CD4-positive, alpha-beta T cell treated with Interleukin-2 at 100 ng/mL for 4 hours (primary cell): ENCODE data around the gene CDH5.

Experiments
- DNase-seq: peaks from one replicate; pipeline ENCODE4 v3.0.0-alpha.2; 2020; ENCODE audit warnings: low spot score

The CDH5 gene

DNA sequence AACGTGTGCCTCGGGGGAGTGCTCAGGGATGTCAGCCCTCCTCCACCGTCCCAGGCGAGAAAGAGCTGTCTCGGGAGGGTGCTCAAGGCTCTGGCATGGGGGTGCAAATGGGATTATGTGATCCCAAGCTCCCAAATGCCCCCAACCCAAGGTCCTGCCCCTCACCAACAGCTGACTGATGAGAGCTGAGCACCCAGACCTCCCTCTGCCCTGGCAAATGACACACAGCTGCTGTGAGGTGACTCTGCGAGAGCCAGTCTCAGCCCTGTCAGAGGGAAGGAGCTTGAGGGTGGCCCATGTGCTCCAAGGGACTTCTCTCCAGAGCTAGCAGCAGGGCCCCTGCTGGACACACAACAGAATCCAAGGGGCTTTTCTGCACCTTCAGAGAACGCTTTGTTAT, 7.7 kb downstream of the CDH5 start:
- no peak for DNase-seq

DNA sequence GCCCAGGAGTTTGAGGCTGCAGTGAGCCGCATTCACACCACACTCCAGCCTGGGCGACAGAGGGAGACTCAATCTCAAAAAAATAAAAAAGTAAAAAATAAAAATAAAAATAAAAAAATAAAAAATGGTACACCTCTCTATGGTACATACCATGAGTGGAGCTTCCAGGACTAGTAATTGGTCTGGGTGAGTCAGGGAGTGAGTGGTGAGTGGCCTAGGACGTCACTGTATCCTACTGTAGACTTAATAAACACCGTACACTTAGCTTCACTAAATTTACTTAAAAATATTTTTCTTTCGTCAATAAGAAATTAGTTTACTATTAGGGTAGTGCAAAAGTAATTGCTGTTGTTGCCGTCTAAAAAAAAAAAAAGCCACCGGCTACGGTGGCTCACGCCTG, 9.0 kb downstream of the CDH5 start:
- no peak for DNase-seq

DNA sequence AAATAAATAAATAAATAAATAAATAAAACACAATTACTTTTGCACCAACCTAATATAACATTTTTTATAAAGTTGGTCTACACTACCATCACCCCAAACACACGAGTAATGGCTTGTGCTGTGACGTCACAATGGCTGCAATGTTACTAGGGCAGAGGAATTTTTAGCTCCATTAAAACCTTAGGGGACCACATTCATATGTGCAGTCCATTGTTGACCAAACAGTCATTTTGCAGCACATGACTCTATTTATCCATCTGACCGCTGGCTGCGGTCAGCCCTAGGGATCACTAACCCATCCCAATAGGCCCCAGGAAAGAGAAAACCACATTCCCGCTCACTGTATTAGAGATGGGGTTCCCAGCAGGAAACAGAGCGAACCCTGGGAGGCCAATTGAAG, 9.6 kb downstream of the CDH5 start:
- DNase-seq, result no peak

DNA sequence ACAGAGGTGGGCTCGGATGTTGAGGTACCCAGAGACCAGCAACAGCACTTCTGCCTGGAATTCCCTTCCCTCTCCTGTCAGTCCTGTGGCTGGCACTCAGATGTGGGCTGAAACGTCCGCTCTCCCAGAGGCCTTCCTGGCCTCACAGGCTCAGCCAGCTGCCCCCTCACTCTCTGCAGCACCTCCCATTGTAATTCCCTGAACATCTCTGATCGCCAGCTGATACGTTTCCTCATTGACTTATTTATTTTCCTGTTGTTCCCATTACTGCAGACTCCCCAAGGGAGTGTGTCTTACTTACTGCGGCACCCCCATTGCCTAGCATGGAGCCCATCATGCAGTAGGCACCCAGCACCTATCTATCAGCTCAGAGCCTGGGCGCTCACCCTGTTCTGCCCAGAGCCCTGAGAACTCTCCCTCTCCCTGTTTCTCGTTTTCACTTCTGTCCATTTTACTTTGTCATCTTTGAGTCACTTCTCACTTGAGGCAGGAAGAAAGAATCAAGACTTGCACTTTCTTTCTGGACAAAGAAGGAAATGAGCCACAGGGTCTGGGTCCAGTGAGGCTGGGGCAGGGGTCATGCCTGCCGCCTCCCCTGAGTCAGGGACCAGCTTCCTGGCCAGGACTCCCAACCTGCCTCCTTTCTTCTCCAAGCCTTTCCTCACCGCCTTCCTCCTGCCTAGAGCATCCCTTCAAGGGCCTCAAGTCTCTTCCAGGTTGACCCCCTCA, 10.2 kb downstream of the CDH5 start:
- no peak for DNase-seq

DNA sequence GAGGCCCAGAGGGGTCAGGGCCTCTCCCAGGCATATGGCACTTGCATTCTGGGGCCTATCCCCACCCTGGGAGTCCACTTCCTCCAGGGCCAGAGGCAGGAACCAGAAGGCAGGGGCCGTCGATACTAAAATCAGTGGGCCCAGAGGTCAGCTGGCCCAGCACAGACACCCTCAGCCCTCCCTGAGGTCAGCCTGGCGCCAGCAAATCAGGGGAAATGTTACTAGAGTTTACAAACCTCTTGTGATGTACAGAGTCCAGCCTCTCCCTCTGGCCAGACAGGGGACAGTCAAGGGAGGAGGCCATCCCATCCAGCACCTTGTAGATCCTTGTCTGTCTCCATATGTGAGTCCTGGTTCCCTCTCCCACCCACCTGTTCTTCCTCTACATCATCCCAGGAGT, 10.8 kb downstream of the CDH5 start:
- no peak for DNase-seq

DNA sequence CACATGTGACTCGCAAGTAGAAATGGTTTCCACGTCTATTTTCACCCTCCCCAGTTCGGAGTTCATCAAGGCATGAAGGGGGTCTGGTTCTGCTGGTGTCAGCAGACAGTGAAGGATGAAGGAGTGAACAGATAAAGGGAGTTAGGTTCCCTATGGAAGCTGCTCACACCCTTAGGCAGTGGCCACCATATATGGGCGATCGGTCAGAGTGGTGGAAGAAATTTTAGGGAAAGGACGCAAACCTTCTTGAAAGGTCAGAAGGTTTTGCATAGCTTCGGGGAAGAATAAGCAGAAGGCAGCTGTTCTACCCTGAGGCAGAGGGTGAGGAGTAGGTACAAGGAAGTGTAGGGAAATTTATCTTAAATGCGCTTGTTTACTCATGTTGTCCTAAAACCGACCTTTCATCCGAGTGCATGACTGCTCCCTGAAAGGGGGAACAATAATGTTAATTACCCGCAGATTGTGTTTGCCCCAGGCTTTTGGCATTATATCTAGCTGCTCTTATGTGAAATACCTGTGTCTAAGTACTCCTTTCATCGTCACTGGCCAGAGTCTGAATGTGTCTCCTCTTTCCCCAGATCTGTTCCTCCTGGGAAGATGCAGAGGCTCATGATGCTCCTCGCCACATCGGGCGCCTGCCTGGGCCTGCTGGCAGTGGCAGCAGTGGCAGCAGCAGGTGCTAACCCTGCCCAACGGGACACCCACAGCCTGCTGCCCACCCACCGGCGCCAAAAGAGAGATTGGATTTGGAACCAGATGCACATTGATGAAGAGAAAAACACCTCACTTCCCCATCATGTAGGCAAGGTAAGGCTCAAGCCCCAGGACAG, 12.5 kb downstream of the CDH5 start:
- no peak for DNase-seq

DNA sequence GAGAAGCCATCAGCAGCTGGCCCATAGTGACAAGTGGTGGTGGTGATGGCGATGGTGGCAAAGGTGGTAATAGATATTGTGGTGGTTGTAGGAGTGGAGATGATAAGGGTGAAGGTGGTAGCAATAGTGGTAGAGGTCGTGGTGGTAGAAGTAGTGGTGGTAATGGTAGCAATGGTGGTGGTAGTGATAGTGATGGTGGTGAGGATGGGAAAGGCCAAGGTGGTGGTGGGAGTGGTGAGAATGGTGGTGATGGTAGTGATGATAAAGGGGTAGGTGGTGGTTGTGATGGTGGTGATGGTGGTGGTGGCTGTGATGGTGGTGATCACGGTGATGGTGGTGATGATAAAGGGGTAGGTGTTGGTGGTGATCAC, 13.1 kb downstream of the CDH5 start:
- no peak for DNase-seq

DNA sequence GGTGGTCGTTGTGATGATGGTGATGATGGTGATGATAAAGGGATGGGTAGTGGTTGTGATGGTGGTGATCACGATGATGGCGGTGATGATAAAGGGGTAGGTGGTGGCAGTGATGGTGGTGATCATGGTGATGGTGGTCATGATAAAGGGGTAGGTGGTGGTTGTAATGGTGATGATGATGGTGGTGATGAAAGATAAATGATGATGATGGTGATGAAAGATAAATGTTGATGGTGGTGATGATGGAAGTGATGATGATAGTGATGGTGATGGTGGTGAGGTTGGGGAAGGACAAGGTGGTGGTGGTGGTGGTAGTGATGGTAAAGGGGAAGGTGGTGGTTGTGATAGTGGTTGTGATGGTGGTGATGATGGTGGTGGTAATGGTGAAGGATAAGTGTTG, 13.9 kb downstream of the CDH5 start:
- no peak for DNase-seq

DNA sequence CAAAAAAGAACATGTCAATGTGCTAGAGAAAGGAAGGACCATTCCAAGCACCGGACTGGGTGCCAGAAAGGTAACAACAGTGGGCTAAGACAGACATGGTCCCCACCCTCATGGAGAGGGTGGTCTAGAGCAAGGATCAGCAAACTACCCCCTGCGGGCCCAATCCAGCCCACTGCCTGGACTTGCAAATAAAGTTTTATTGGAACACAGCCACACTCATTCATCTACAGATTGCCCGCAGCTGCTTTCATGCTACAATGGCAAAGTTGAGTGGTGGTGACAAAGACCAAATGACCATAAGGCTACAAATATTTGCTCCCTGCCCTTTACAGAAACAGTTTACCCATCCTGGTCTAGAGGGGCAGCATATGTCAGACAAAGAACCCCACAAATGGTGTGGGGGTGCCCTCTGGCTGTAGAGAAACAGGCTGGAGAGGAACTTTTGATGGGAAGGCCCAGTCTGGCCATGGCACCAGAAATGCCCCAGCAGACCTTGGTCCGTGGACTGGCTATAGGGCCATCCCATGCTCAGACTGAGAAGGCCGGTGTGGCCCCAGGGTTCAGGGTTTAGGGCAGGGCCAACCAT, 15.2 kb downstream of the CDH5 start:
- no peak for DNase-seq

DNA sequence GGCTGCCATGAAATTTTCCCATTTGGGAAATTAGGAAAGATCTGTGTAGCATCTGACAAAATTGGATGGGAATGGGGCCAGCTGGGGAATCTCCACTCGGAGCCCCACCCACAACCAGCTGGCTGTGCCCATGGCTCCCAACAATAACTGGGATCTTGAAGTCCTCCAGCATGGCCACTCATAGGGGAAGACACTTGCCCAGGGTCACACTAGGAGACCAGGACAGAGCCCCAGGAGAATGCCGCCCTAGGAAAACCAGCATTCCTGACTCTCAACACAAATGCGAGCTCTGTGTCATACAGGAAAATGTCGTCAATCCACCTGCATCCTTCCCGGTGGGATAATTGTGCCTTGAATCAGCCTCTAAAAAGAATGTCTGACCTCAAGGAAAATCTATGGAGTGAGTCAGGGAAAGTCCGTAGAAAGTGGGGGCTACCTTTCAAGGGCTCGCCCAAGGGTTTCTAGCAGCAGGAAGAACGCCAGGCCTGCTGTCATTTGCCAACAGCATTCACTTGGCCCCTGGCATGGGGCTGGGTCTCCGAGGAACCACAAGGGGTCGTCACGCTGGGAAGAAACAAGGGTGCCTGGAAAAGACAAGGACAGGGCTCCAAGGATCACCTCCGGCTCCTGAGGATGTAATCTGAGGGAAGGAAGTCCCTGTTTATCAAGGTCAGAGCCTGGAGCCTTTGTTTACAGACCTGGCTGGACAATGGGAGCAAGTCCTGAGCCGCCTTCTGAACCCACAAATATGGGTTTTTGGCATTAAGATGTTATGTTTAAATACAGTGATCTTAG, 15.9 kb downstream of the CDH5 start:
- DNase-seq, result no peak

DNA sequence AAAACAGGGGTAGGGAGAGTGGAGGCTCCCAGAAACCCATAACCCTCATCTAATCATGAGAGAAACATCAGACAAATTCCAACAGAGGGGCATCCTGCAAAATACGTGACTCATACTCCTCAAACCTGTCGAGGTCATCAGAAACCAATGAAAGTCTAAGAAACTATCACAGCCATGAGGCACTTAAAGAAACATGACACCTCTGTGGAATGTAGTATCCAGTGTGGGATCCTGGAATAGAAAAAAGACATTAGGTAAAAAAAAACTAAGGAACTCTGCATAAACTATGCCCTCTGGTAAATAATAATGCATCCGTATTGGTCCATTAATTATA, 16.4 kb downstream of the CDH5 start:
- DNase-seq, result no peak

DNA sequence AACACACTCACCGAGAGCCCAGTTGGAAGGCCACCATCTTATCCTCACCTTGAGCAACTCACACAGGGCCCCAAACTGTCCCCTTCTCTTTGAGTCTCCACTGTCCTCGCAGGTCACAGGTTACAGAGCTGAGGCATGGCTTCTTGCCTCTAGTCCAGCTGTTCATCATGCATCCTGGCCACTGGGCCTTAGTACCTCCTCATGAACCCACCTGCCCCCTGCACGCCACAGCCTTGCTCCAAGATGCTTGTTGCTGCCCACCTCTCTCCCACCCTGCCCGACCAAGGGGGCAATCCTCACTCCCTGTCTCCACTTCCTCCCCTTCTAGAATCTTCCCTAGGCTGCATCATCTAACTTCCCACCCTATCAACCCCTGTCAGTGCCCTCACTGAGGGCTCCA, 17.1 kb downstream of the CDH5 start:
- DNase-seq, result no peak

DNA sequence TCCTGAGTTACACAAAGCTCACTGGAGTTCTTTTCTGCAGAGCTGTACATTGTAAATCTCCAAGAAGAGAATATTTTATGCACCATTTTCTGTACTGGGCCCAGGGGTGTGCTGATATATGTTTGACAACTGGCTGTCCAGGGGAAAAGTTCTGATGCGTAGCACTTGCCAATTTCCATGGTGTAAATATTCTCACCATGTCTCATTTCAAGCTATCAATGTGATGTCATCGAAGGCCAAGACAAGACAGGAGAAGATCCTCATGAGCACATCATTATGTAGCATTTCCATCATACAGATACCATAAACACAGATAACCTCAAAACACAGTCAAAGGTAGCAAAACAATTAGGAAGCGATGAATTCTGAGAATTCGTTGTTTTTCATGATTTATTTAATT, 18.9 kb downstream of the CDH5 start:
- DNase-seq, result no peak

DNA sequence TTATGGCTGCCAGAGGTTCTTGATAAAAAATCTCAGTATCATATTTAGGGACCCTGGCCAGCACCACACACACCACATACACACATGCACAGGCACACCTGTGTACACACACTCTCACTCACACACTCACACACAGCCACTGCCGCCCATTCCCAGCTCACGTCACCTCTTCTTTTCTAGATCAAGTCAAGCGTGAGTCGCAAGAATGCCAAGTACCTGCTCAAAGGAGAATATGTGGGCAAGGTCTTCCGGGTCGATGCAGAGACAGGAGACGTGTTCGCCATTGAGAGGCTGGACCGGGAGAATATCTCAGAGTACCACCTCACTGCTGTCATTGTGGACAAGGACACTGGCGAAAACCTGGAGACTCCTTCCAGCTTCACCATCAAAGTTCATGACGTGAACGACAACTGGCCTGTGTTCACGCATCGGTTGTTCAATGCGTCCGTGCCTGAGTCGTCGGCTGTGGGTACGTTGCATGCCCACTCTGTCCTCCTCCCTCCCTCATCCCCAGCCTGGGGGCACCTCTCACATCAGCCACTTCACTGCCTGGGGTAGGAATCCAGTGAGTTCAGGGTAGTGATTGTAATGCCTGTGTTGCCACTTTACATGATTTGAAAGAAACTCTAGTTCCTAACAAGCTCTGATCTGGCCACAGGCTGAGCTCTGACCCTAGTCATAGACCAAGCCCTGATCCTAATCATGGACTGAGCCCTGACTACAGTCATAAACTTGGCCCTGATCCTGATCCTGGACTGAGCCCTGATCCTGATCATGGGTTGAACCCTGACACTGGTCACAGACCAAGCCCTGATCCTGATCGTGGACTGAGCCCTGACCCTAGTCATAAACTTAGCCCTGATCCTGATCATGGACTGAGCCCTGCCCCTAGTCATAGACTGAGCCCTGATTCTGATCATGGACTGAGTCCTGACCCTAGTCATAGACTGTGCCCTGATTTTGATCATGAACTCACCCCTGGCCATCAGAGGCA, 20.4 kb downstream of the CDH5 start:
- no peak for DNase-seq

DNA sequence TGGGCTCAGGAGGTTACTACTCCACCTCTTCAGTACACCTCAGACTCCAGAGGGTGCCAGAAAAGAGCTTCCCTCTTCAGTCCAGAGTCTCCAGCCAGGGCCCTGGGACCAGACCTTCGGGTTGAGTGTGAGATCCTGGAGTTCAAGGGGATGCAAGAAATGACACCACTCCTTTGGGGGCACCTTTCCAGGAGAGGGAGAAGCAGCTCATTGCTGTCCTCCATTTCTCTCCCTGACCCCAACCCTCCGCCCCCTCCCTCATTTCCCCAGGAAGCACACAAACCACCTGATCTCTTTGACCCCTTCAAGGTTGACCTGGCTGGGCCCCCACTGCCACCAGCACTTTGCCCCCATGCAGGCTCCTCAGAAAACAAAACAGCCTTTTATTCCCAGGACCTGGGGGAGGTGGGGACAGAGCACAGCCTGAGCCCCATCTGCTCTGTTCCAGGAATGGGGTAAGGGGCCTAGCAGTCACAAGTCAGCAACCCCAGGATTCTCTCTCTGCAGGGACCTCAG, 21.4 kb downstream of the CDH5 start:
- DNase-seq, result no peak

DNA sequence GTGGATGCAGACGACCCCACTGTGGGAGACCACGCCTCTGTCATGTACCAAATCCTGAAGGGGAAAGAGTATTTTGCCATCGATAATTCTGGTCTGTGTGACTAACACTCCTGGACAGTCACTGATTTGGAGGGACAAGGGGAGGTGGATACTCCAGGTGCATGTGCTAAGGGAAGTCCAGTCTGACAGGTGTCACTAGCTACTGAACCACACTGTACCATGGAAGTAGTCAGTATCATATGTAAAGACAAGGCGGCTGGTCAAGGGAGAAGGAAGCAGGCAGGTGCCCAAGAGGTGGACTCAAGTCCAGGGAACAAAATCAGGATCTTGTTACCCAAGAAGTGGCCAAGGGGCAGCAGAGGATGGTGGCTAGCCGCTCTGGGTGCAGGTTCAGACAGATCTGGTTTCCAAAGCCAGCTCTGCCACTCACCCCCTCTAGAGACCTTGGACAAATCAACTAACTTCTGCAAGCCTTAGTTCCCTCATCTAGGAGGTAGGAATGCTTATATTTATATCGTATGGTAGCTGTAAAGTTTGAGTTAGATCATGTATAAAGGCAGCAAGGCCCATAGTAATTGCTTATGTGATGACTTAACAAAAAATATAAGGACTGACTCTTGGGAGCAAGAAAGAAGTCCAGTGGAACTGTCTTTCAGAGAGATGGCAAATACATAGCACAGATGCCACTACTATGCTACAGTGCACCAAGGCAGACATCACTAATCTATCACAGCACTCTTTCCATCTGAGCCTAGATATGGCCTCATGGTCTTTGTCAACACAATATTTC, 22.1 kb downstream of the CDH5 start:
- no peak for DNase-seq

DNA sequence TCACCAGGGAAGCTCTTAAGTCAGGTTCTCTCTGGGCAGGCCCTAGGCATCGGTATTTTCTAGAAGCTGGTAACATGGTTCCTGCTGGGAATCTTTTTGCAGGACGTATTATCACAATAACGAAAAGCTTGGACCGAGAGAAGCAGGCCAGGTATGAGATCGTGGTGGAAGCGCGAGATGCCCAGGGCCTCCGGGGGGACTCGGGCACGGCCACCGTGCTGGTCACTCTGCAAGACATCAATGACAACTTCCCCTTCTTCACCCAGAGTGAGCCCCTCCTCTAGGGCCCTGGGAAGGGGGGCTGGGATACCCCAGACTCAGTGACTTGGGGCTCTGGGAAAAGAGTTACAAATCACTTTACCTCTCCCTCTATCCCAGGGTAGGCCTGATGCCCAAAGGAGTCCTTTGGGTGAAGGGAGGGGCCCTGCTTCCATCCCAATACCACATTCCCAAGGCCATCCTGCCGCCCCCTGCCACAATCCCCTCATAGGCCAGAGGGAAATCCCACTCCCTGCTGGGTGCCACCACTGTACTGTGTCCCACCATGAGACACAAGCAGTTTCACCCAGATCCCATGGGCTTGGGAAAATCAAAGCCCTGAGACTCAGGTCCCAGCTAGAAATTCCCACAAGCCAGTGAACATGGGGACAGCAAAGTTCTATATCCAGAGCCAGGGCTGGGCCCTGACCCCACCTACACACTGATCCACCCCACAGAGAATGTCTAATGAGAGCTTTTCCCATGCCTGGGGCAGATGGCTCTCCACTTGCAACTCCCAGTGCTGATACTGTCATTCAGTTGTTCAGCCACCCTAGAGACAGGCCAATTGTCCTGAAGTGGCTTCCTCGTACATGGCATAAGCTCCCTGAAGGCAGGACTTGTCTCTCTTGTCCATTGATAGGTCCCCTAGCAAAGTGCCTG, 23.0 kb downstream of the CDH5 start:
- no peak for DNase-seq

DNA sequence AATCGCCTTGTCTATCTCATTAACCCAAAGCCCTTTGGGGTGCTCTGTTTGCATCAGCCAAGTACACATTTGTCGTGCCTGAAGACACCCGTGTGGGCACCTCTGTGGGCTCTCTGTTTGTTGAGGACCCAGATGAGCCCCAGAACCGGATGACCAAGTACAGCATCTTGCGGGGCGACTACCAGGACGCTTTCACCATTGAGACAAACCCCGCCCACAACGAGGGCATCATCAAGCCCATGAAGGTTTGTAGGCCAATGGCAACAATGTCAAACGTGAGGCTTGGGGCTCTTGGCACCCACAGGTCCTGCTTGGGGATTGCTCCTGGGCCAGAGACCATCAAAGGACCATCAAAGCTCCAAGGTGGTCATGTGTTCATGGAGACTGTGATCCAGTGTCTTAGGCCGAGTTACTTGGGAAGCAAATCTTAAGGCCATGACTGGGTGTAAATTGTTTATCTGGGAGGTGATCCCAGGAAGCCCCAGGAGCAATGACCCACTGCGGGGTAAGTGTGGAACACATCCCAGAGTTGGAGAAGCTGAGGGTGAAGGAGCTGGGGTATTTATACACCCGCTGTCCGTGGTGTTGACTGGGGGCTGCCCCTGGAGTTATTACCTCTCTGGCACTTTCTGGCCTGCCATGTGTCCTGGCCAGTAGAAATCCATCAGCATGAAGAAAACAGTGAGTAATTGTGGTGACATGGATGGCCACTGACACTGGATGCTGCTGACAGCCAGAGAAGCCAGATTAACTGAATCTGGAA, 24.0 kb downstream of the CDH5 start:
- no peak for DNase-seq
